ENCODE data around the gene ALPP. TPM values are rescaled to one million over a fixed set of nuclear protein-coding genes. Genes with fewer than 3 reads are reported as not detected.
"Not testable (repeated sequence)": the region's sequence is repeated elsewhere in the genome, so short reads cannot be mapped to it uniquely, and the experiment has no call there.

ALPP gene
- polyA plus RNA-seq, 1 of the 3 experiments (the other 2 are of a cell fraction) = not detected

DNA sequence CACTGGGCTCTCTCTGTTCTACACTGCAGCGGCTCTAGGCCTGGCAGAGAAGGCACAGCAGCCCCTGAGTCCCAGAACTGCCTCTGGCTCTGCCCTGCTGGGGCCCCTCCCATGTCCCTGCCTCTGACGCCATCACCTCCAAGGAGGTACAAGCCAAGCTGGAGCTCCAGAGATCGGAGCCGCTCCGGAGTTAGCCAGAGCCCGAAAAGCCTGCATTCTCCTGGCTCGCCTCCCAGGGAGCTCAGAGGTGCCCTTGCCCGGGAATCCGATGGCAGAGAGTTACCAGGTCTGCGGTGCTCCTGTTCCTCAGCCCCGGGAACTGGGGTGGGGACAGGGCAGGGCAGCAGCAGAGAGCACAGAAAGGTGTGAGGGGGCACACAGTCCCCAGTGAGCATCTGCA lies 46.9 kb upstream of the ALPP start:
- CTCF ChIA-PET = interaction anchor here (13.4 kb wide), 1 partner anchor 407 kb away, joined by 214 read pairs; the partner anchor contains the start of gene NPPC
- H4K20me1 ChIP-seq (ENCODE audit: insufficient read depth) = peaks cover 13% of the 10 kb centered on the region
- H3F3A ChIP-seq (replicated peaks; ENCODE audit: insufficient read depth); H3K27ac ChIP-seq (ENCODE audit: low read depth in 2 of 2, low read length in 1 of 2); H3K36me3 ChIP-seq (replicated peaks in 1 of 2; ENCODE audit: control insufficient read depth in 1 of 2, insufficient read depth in 2 of 2, low read length in 1 of 2); H2AFZ ChIP-seq (ENCODE audit: low read depth); H3K4me3 ChIP-seq (ENCODE audit: low read depth in 2 of 2, low read length in 1 of 2); H3K27me3 ChIP-seq (ENCODE audit: insufficient read depth); H3K9ac ChIP-seq; H3K9me2 ChIP-seq; H3K79me2 ChIP-seq (ENCODE audit: insufficient read depth); POLR2A ChIA-PET; H3K4me1 ChIP-seq (ENCODE audit: control insufficient read depth in 1 of 2, insufficient read depth in 2 of 2, low read depth in 1 of 2, low read length in 1 of 2); H3K9me3 ChIP-seq; H3K4me2 ChIP-seq; DNase-seq: not testable (repeated sequence)
- 80% methylated on average over 1 of the region's 11 CpGs for WGBS (ENCODE audit: low lambda C conversion rate)

DNA sequence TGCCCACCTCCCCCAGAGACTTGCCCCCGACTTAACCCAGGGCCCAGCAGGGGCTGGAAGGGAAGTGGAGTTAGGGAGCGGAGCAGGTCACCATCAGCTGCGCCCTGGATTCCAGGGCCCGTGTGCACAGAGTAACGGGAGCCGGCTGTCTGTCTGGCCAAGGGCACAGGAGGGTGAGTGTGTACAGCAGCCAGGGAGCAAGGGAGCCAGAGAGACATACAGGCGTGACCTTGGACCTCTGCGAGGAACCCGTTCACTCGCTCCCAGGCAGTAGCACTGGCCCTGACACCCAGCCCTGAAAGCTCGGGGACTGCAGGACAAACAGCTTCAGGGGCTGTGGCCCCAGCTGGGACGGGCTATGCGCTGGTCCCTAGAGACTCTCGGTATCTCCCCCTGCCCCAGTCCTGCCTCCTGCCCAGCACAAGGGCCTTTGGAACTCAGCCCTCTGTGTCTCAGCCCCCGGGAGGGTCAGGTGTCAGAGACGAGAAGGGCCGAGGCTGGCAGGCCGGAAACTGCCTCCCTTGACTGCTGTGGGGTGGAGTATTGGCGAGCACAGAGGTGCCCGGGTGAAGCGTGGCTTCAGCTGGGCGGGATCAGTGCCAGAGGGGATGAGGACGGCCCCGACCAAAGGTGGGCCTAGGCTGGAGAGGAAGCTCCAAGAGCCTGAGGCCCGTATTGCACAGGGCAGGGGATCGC lies 46.2 kb upstream of the ALPP start:
- H3K4me2 ChIP-seq; H2AFZ ChIP-seq (ENCODE audit: low read depth); DNase-seq; H3K9me3 ChIP-seq; H4K20me1 ChIP-seq (ENCODE audit: insufficient read depth); H3K36me3 ChIP-seq (replicated peaks in 1 of 2; ENCODE audit: control insufficient read depth in 1 of 2, insufficient read depth in 2 of 2, low read length in 1 of 2); H3K27me3 ChIP-seq (ENCODE audit: insufficient read depth); H3K9ac ChIP-seq; H3K79me2 ChIP-seq (ENCODE audit: insufficient read depth); H3K4me1 ChIP-seq (ENCODE audit: control insufficient read depth in 1 of 2, insufficient read depth in 2 of 2, low read depth in 1 of 2, low read length in 1 of 2); H3K4me3 ChIP-seq (ENCODE audit: low read depth in 2 of 2, low read length in 1 of 2); H3K9me2 ChIP-seq; H3K27ac ChIP-seq (ENCODE audit: low read depth in 2 of 2, low read length in 1 of 2); POLR2A ChIA-PET; H3F3A ChIP-seq (replicated peaks; ENCODE audit: insufficient read depth): not testable (repeated sequence)
- CTCF ChIA-PET = interaction anchor here (0.8 to 13.4 kb wide), 3 partner anchors 107 to 408 kb away, joined by 3 to 214 read pairs (median 3); partner anchors contain the start of gene NPPC
- WGBS (ENCODE audit: low lambda C conversion rate) = 93% methylated on average over 12 of the region's 26 CpGs

DNA sequence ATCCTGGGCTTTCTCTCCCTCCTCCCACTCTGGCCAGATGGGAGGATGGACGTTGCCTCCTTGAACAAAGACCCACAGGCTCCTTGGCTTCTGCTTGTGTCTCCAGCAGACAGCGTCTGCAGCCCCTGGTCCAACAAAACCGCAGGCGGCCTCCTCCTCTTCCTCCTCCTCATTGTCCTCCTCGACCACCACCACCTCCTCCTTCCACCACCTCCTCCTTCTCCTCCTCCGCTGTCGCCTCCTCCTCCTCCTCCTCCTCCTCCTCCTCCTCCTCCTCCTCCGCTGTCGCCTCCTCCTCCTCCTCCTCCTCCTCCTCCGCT lies 45.7 kb upstream of the ALPP start:
- Histone ChIP-seq H3K79me2 (ENCODE audit: insufficient read depth) (no peaks in the 10 kb centered on the region), H3K9me3 (no peaks in the 10 kb centered on the region), H3K9ac (no peak overlapping the region), H3K4me3 (ENCODE audit: low read depth in 2 of 2, low read length in 1 of 2) (no peak overlapping the region), H3K36me3 (replicated peaks in 1 of 2; ENCODE audit: control insufficient read depth in 1 of 2, insufficient read depth in 2 of 2, low read length in 1 of 2) (no peaks in the 10 kb centered on the region), H3K4me2 (no peak overlapping the region), H3K9me2 (no peaks in the 10 kb centered on the region), H3K27ac (ENCODE audit: low read depth in 2 of 2, low read length in 1 of 2) (no peak overlapping the region), H2AFZ (ENCODE audit: low read depth) (no peak overlapping the region), H4K20me1 (ENCODE audit: insufficient read depth) (peaks cover under 1% of the 10 kb centered on the region; the same call in 1 of the 2 replicates), H3F3A (replicated peaks; ENCODE audit: insufficient read depth) (no peaks in the 10 kb centered on the region), H3K4me1 (ENCODE audit: control insufficient read depth in 1 of 2, insufficient read depth in 2 of 2, low read depth in 1 of 2, low read length in 1 of 2) (no peaks in the 10 kb centered on the region; a peak in 1 of 4 replicates), H3K27me3 (ENCODE audit: insufficient read depth) (no peaks in the 10 kb centered on the region)
- CTCF ChIA-PET = interaction anchor here (0.8 to 5.1 kb wide), 3 partner anchors 107 to 406 kb away, joined by 3 to 29 read pairs (median 3); partner anchors contain the start of gene NPPC
- DNase-seq = no peak
- 94% methylated on average over 10 of the region's 10 CpGs for WGBS (ENCODE audit: low lambda C conversion rate)
- POLR2A ChIA-PET = no interaction called here
- no peak for TF ChIP-seq POLR2AphosphoS5 (IDR thresholded peaks at IDR 0.05; ENCODE audit: low read depth, low read length)
- TF ChIP-seq MXI1 (IDR thresholded peaks at IDR 0.05; ENCODE audit: low read depth, low read length) = no peak
- no peak for TF ChIP-seq EP300 (IDR thresholded peaks at IDR 0.05; ENCODE audit: borderline replicate concordance in 1 of 2, low read depth in 1 of 2, low read length in 1 of 2)
- TF ChIP-seq, protein P1, sequence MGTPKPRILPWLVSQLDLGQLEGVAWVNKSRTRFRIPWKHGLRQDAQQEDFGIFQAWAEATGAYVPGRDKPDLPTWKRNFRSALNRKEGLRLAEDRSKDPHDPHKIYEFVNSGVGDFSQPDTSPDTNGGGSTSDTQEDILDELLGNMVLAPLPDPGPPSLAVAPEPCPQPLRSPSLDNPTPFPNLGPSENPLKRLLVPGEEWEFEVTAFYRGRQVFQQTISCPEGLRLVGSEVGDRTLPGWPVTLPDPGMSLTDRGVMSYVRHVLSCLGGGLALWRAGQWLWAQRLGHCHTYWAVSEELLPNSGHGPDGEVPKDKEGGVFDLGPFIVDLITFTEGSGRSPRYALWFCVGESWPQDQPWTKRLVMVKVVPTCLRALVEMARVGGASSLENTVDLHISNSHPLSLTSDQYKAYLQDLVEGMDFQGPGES (IDR thresholded peaks at IDR 0.05; ENCODE audit: low read depth, low read length) = no peak
- TF ChIP-seq GABPA (IDR thresholded peaks at IDR 0.05; ENCODE audit: low read depth) = no peak
- no peak for TF ChIP-seq FOSL2 (IDR thresholded peaks at IDR 0.05; ENCODE audit: borderline replicate concordance, low read depth)
- TF ChIP-seq GATA2 (CRISPR knock-in tag; IDR thresholded peaks at IDR 0.05) = no peak
- no peak for TF ChIP-seq ELF1 (IDR thresholded peaks at IDR 0.05)
- TF ChIP-seq MAX (IDR thresholded peaks at IDR 0.05; ENCODE audit: low read depth) = no peak
